Activated naive CD8-positive, alpha-beta T cell treated with anti-CD3 and anti-CD28 coated beads, Interleukin-2, amount 10 ng/mL, durations not matched to agents 7 days and 5 days (primary cell): ENCODE data around the gene FNDC3B. TPM values are rescaled to one million over a fixed set of nuclear protein-coding genes. Genes with fewer than 3 reads are reported as not detected.

Experiments
- ATAC-seq: fragments of 150-1000 bp; cut with Tn5 transposase; one replicate; pipeline ENCODE4 v1.10.0; 2021; ENCODE audit warnings: low read depth, moderate library complexity
- POLR2A ChIA-PET: fragments of 350-600 bp; sonication (Branson Sonifier 250); formaldehyde crosslinking; loops from one replicate; lab custom pipeline; 2021; ENCODE audit warnings: antibody characterized with exemption; lab: Charles Lee
- DNase-seq: peaks from one replicate; pipeline ENCODE4 v3.0.0; 2021
- H3K27ac Mint-ChIP-seq: one replicate; pipeline ENCODE4 v1.8.0; 2022; ENCODE audit warnings: mild to moderate bottlenecking, mixed read lengths
- H3K27me3 Mint-ChIP-seq: one replicate; pipeline ENCODE4 v1.8.0; 2022; ENCODE audit warnings: mild to moderate bottlenecking, moderate library complexity, mixed read lengths
- H3K36me3 Mint-ChIP-seq: one replicate; pipeline ENCODE4 v1.8.0; 2021; ENCODE audit warnings: mild to moderate bottlenecking, mixed read lengths
- H3K4me1 Mint-ChIP-seq: one replicate; pipeline ENCODE4 v1.8.0; 2021; ENCODE audit warnings: mixed read lengths
- H3K4me3 Mint-ChIP-seq: one replicate; pipeline ENCODE4 v1.8.0; 2022; ENCODE audit warnings: mild to moderate bottlenecking, moderate library complexity, mixed read lengths
- H3K9me3 Mint-ChIP-seq: one replicate; pipeline ENCODE4 v1.8.0; 2021; ENCODE audit warnings: mixed read lengths
- total RNA-seq, 2 experiments: library from RNA; stranded (reverse); gene quantifications; one replicate each; pipeline ENCODE4 v1.2.3, GENCODE V29; 2021

Gene FNDC3B
- total RNA-seq, 2 experiments from 2014 or later: 15.8 to 16.3 TPM

- H3K4me3 Mint-ChIP-seq: no peak overlapping the region
Measured at GRCh38 chr3:172197344-172197743, 158.0 kb downstream of the FNDC3B start.

DNA sequence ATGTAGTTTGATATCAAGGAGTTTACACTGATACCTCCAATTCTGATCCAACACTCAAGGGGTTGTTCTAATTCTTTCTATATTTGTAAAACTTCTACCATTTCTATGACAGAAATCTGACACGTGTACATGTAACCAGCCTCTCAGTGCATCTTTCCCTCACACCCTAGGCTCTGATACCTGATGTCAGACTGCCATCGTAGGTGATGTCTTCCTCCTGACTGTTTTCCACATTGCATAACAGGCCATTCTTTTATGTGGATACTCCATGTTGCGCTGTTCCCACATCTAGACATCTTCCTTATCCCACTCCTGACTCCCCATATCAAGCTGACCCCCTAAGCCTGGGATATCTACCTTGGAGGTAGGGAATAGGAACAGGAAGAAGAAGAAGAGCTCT lies 159.1 kb downstream of the FNDC3B start:
- POLR2A ChIA-PET: no interaction called here
- H3K9me3 Mint-ChIP-seq: peaks cover 12% of the 10 kb centered on the region
- H3K4me1 Mint-ChIP-seq: no peaks in the 10 kb centered on the region
- ATAC-seq (no peak), DNase-seq (no peak)
- H3K27me3 Mint-ChIP-seq: no peaks in the 10 kb centered on the region
- H3K36me3 Mint-ChIP-seq: peaks cover 7% of the 10 kb centered on the region
- no peak overlapping the region for H3K4me3 Mint-ChIP-seq
- H3K27ac Mint-ChIP-seq: no peak overlapping the region

More at GRCh38 chr3:172197344-172197743, 158.0 kb downstream of the FNDC3B start:
- peaks cover 7% of the 10 kb centered on the region for H3K36me3 Mint-ChIP-seq
- no peaks in the 10 kb centered on the region for H3K27me3 Mint-ChIP-seq
- DNase-seq (no peak), ATAC-seq (no peak)
- no peaks in the 10 kb centered on the region for H3K4me1 Mint-ChIP-seq
- H3K9me3 Mint-ChIP-seq: peaks cover 11% of the 10 kb centered on the region
- POLR2A ChIA-PET: no interaction called here
- no peak overlapping the region for H3K27ac Mint-ChIP-seq

- POLR2A ChIA-PET: no interaction called here
- DNase-seq: no peak
- Mint-ChIP-seq H3K4me3 (no peak overlapping the region), H3K27me3 (no peaks in the 10 kb centered on the region), H3K4me1 (no peaks in the 10 kb centered on the region), H3K36me3 (peaks cover 10% of the 10 kb centered on the region), H3K27ac (peak overlapping the region; percentile 51), H3K9me3 (peaks cover 16% of the 10 kb centered on the region)
- no peak for ATAC-seq
Measured at GRCh38 chr3:172199850-172200369, 160.5 kb downstream of the FNDC3B start.

GRCh38 chr3:172201136-172201869 lies 161.9 kb downstream of the FNDC3B start:
- DNase-seq (no peak), ATAC-seq (no peak)
- H3K27me3 Mint-ChIP-seq: no peaks in the 10 kb centered on the region
- no peak overlapping the region for H3K4me3 Mint-ChIP-seq
- H3K27ac Mint-ChIP-seq: no peak overlapping the region
- no peaks in the 10 kb centered on the region for H3K4me1 Mint-ChIP-seq
- peaks cover 18% of the 10 kb centered on the region for H3K36me3 Mint-ChIP-seq
- POLR2A ChIA-PET: no interaction called here
- peaks cover 24% of the 10 kb centered on the region for H3K9me3 Mint-ChIP-seq

- DNase-seq (no peak), ATAC-seq (no peak)
- no peaks in the 10 kb centered on the region for H3K27me3 Mint-ChIP-seq
- H3K27ac Mint-ChIP-seq: no peak overlapping the region
- H3K36me3 Mint-ChIP-seq: peaks cover 20% of the 10 kb centered on the region
- no peaks in the 10 kb centered on the region for H3K4me1 Mint-ChIP-seq
- POLR2A ChIA-PET: no interaction called here
- peaks cover 24% of the 10 kb centered on the region for H3K9me3 Mint-ChIP-seq
- H3K4me3 Mint-ChIP-seq: no peak overlapping the region
Measured at GRCh38 chr3:172201870-172202236, 162.5 kb downstream of the FNDC3B start.

GRCh38 chr3:172202797-172203196 lies 163.4 kb downstream of the FNDC3B start:
- Mint-ChIP-seq H3K27ac (no peak overlapping the region), H3K27me3 (no peaks in the 10 kb centered on the region), H3K4me3 (no peak overlapping the region), H3K9me3 (peaks cover 24% of the 10 kb centered on the region), H3K36me3 (peaks cover 22% of the 10 kb centered on the region), H3K4me1 (no peaks in the 10 kb centered on the region)
- ATAC-seq (no peak), DNase-seq (no peak)
- POLR2A ChIA-PET: no interaction called here

DNA sequence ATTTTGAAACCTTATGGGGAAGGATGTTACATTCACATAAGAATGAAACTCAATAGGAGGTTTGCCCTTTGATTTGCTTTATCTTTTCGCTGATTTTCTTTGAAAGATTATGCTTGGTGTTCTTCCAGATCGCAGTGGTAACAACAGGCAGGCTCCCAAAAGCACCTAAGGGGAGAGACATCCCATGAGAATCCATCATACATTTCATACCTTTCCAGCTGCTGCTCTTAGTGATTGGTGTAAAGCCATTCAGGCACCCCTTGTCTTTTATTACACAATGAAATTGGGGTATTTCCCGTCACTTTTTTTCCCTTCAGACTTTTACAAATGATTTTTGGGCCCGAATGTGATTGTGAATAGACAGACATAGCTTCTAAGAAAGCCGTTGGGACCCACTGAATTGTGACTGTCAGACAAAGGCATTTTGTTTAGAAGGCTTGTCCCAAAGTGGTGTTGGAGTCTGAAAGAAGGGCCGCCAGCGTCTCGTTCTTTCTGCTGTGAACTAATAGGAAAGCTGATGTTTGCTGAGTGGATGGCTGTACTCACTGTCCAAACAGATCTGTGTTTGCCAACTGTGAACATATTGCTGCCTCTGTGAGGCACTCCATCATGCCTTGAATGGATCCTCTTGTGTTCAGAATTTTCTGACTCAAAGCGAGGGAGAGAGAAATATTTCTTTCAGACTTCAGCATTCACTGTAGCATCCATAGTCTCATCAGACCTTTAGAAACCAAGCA lies 164.3 kb downstream of the FNDC3B start:
- POLR2A ChIA-PET: no interaction called here
- no peak overlapping the region for H3K4me3 Mint-ChIP-seq
- no peak for ATAC-seq

GRCh38 chr3:172204716-172205115 lies 165.3 kb downstream of the FNDC3B start:
- POLR2A ChIA-PET: no interaction called here
- Mint-ChIP-seq H3K4me1 (no peaks in the 10 kb centered on the region), H3K9me3 (peaks cover 20% of the 10 kb centered on the region), H3K4me3 (no peak overlapping the region), H3K27ac (no peak overlapping the region), H3K27me3 (no peaks in the 10 kb centered on the region), H3K36me3 (peaks cover 15% of the 10 kb centered on the region)
- DNase-seq (no peak), ATAC-seq (no peak)

More for the DNA sequence above, 164.3 kb downstream of the FNDC3B start:
- Mint-ChIP-seq H3K27me3 (no peaks in the 10 kb centered on the region), H3K27ac (no peak overlapping the region), H3K36me3 (peaks cover 18% of the 10 kb centered on the region), H3K4me1 (no peaks in the 10 kb centered on the region), H3K9me3 (peaks cover 21% of the 10 kb centered on the region)
- DNase-seq: no peak

- Mint-ChIP-seq H3K27ac (no peak overlapping the region), H3K4me1 (peaks cover 5% of the 10 kb centered on the region), H3K36me3 (peaks cover 15% of the 10 kb centered on the region), H3K9me3 (peaks cover 14% of the 10 kb centered on the region), H3K4me3 (no peak overlapping the region), H3K27me3 (no peaks in the 10 kb centered on the region)
- ATAC-seq (no peak), DNase-seq (no peak)
- POLR2A ChIA-PET: no interaction called here
Measured at GRCh38 chr3:172208586-172209332, 169.4 kb downstream of the FNDC3B start.

- DNase-seq (no peak), ATAC-seq (no peak)
- Mint-ChIP-seq H3K36me3 (peaks cover 14% of the 10 kb centered on the region), H3K4me1 (peaks cover 5% of the 10 kb centered on the region), H3K9me3 (peaks cover 10% of the 10 kb centered on the region), H3K27ac (no peak overlapping the region), H3K27me3 (no peaks in the 10 kb centered on the region), H3K4me3 (no peak overlapping the region)
- POLR2A ChIA-PET: no interaction called here
Measured at GRCh38 chr3:172209333-172210321, 170.2 kb downstream of the FNDC3B start.

GRCh38 chr3:172210355-172210754 lies 171.0 kb downstream of the FNDC3B start:
- DNase-seq: no peak
- H3K4me1 Mint-ChIP-seq: peaks cover 5% of the 10 kb centered on the region
- H3K4me3 Mint-ChIP-seq: no peak overlapping the region
- POLR2A ChIA-PET: no interaction called here
- H3K27me3 Mint-ChIP-seq: no peaks in the 10 kb centered on the region
- peaks cover 9% of the 10 kb centered on the region for H3K36me3 Mint-ChIP-seq
- no peak overlapping the region for H3K27ac Mint-ChIP-seq
- ATAC-seq: no peak
- peaks cover 8% of the 10 kb centered on the region for H3K9me3 Mint-ChIP-seq

DNA sequence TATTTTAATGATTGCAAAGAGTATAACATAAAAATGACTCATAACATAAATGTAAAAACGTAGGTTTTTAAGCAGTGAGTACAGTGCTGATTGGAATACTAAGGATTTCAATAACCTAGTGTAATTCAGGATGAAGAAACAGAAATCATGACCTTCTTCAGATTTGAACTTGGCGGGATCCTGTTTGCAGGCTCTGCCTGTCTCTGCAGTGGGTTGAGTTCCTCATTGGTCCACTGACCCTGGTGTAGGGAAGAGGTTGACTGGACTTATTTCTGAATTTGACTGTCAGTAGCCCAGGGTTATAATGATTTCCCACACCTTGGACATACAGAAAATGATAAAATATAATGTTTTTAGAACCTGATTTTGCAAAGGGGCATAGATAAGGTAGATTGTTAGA lies 171.7 kb downstream of the FNDC3B start:
- DNase-seq (no peak), ATAC-seq (no peak)
- Mint-ChIP-seq H3K36me3 (peaks cover 5% of the 10 kb centered on the region), H3K27me3 (no peaks in the 10 kb centered on the region), H3K27ac (no peak overlapping the region), H3K4me1 (peaks cover 5% of the 10 kb centered on the region), H3K4me3 (no peak overlapping the region), H3K9me3 (peaks cover 3% of the 10 kb centered on the region)
- POLR2A ChIA-PET: no interaction called here
